ENCODE results near the gene OMD. TPM values are rescaled to one million over a fixed set of nuclear protein-coding genes. Genes with fewer than 3 reads are reported as not detected.

OMD gene
- total and polyA plus RNA-seq, 2 experiments from 2014 or later = not detected

GRCh38 chr9:92369075-92369474 lies 55.2 kb downstream of the OMD start:
- Histone ChIP-seq H3K27me3 (no peaks in the 10 kb centered on the region), H3K27ac (no peak overlapping the region), H3K4me1 (ENCODE audit: low read depth) (no peaks in the 10 kb centered on the region), H3K36me3 (no peaks in the 10 kb centered on the region), H3K9me3 (ENCODE audit: low read depth) (no peaks in the 10 kb centered on the region), H3K4me3 (no peak overlapping the region)
- DNase-seq (ENCODE audit: low read depth in 1 of 2, low spot score in 1 of 2) = no peak
- TF ChIP-seq, protein P1, sequence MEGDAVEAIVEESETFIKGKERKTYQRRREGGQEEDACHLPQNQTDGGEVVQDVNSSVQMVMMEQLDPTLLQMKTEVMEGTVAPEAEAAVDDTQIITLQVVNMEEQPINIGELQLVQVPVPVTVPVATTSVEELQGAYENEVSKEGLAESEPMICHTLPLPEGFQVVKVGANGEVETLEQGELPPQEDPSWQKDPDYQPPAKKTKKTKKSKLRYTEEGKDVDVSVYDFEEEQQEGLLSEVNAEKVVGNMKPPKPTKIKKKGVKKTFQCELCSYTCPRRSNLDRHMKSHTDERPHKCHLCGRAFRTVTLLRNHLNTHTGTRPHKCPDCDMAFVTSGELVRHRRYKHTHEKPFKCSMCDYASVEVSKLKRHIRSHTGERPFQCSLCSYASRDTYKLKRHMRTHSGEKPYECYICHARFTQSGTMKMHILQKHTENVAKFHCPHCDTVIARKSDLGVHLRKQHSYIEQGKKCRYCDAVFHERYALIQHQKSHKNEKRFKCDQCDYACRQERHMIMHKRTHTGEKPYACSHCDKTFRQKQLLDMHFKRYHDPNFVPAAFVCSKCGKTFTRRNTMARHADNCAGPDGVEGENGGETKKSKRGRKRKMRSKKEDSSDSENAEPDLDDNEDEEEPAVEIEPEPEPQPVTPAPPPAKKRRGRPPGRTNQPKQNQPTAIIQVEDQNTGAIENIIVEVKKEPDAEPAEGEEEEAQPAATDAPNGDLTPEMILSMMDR (IDR thresholded peaks at IDR 0.05; ENCODE audit: low read depth, low read length) = no peak

Other genes starting within 250 kb of the OMD start
- gene IARS1, start 130.8 kb downstream of the OMD start, total RNA-seq = 96.3 and 97.0 TPM in 2 replicates
- 87.1 and 96.8 TPM in 2 replicates for gene IARS1, start 130.8 kb downstream of the OMD start, polyA plus RNA-seq
- 8.7 and 15.1 TPM in 2 replicates for gene NOL8, start 99.1 kb downstream of the OMD start, total RNA-seq
- gene NOL8, start 99.1 kb downstream of the OMD start, polyA plus RNA-seq = 21.6 and 26.2 TPM in 2 replicates
- gene CENPP, start 98.5 kb downstream of the OMD start, total RNA-seq = 1.6 TPM in 2 replicates
- 5.0 and 9.8 TPM in 2 replicates for gene CENPP, start 98.5 kb downstream of the OMD start, polyA plus RNA-seq
- 0.11 TPM in 1 of 2 replicates, not detected in the other for gene OGN, start 19.9 kb downstream of the OMD start, total RNA-seq
- gene OGN, start 19.9 kb downstream of the OMD start, polyA plus RNA-seq = 0.27 and 0.35 TPM in 2 replicates
- gene ASPN, start 58.0 kb upstream of the OMD start, total RNA-seq = not detected in 2 replicates
- gene ASPN, start 58.0 kb upstream of the OMD start, polyA plus RNA-seq = 0.24 TPM in 1 of 2 replicates, not detected in the other
- not detected in 2 replicates for gene ECM2, start 111.5 kb upstream of the OMD start, total RNA-seq
- gene ECM2, start 111.5 kb upstream of the OMD start, polyA plus RNA-seq = not detected in 2 replicates
- 7.0 and 7.8 TPM in 2 replicates for gene IPPK, start 245.7 kb upstream of the OMD start, total RNA-seq
- 6.4 and 7.1 TPM in 2 replicates for gene IPPK, start 245.7 kb upstream of the OMD start, polyA plus RNA-seq